GM21576 (cell line): ENCODE measurements around the gene MRPL43.
A peak's percentile ranks its signal among the peaks of the same experiment; 100 is the strongest.
"Not testable (repeated sequence)": the region's sequence is repeated elsewhere in the genome, so short reads cannot be mapped to it uniquely, and the experiment has no call there.

ENCODE experiments used
- ATAC-seq: cut with Tn5 transposase; IDR thresholded peaks from one replicate; pipeline ENCODE4 v1.9.1; 2021; ENCODE audit warnings: mild to moderate bottlenecking, moderate library complexity; ENCODE audit not compliant: unreplicated experiment

Gene MRPL43

DNA sequence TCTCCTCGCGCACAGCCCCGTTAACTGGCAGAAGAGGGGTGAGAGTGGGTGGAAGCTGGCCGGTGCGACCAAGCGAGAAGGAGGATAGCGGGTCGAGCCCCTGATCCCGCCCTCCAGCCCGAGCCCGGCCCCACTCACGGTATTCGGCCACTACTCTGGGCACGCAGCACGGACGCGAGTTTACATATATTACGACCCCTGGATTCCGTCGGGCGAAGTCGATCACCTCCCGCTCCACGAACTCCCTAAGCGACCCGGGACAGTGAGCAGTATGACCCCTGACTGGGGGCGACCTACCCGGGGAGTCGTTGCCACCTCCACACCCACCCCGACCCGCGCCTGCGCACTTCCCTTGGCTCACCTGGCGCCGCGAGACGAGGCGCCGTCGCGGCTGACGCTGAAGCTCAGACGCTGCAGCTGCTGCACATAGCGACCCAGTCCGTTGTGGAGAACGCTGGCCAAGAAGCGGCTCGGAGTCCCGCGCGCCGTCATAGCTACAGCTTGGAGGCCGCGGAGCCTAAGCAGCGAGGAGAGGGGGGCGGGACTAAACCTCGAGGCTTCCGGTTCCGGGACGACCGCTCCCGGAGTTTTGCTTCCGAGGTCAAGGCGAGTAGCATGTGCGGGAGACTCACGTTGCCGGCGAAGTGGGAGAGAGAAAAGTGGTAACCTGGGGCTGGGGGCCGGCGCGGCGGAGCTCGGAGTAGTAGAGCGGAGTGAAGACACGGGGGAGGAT lies at the start of gene MRPL43, which contains the start of gene TWNK:
Gene MRPL43, minus strand, starts transcription at position 546 of the 733 bp plus-strand sequence. Its CDS starts 54 bp downstream, at position 492.
Gene TWNK, plus strand, starts transcription at position 592 of the 733 bp plus-strand sequence. CDS start 668 bp downstream, outside the sequence.
- peak; percentile 80 for ATAC-seq

DNA sequence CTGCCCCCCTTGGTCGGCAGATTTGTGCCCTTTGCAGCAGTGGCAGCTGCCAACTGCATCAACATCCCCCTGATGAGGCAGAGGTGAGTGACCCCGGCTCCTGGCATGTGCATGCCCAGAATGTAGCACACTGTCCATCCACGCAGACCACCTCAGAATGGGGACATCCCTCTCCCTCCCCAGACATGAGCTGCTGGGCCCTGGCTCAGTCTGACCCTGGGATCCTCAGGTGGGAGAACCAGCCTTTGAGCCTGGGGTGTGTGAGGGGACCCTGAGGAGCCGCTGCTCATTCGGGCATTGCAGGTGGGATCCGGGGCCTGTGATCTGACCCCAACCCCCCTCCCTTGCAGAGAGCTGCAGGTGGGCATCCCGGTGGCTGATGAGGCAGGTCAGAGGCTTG lies 49.4 kb upstream of the MRPL43 start:
- no peak for ATAC-seq

DNA sequence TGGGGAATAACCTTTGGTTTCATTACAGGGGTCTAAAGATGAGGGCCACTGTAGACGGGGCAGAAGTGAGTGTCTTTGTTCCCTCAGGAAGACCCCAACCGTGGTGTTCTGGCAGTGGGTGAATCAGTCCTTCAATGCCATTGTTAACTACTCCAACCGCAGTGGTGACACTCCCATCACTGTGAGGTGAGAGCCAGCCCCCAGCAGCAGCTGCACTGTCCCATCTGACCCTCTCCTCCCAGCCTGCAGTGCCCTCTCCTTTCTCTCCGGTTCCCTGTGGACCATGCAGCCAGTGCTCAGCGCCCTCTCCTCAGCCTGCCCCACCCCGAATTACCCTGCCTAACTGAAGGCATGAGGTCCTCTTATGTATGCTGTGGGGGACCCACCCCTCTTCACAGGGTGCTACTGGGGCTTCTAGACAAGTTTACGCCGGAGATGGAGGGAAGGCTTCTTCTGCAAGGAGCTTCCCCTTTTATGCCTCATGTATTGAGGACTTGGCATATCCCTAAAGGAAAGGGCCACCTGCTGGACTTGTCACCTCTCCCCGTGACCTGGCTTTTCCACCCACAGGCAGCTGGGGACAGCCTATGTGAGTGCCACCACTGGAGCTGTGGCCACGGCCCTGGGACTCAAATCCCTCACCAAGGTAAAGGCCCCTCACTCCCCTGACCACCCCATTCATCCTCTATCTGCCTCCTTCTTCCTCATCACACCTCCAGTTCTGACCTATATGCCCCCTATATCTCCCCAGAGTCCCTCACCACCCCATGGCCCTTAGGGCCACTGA lies 48.8 kb upstream of the MRPL43 start:
- ATAC-seq: no peak

DNA sequence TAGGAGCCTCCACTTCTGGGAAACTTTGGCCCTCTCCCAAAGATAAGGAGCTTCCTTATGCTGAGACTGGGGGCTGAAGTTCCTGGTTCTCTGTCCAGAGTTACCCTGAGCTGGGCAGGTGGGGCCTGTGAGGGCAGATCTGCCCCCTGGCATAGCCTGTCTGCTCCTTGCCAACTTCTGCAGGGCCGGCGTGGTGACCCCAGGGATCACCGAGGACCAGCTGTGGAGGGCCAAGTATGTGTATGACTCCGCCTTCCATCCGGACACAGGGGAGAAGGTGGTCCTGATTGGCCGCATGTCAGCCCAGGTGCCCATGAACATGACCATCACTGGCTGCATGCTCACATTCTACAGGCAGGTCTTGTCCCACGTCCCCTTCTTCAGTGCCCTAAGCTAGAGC lies 48.0 kb upstream of the MRPL43 start:
- ATAC-seq: no peak

DNA sequence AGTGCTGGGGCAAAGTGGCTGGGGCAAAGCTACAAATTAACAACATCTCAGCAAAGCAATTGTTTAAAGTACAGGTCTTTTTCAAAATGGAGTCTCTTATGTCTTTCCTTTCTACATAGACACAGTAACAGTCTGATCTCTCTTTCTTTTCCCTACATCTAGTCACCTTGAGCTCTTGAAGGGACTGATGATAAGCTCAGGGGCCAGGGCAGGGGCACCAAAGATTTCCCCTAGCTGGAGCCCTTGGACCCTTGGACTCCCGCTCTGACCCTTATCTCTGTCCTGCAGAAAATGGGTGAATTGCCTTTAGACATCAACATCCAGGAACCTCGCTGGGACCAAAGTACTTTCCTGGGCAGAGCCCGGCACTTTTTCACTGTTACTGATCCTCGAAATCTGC lies 47.1 kb upstream of the MRPL43 start:
- not testable (repeated sequence) for ATAC-seq

DNA sequence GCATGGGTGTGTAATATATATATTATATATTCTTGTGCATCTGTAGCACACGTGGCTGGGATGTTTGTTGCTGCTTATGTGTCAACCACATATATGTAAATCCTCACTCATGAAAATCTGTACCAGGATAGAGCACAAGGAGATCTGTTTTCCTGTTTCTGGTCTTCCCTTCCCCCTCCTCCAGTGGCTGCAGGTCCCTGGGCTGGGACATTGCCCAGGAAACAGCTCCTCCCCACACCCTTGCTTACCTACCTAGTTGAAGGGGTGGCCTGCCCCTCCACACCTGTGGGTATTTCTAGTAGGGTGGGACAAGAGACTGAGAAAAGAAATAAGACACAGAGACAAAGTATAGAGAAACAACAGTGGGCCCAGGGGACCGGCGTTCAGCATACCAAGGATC lies 46.0 kb upstream of the MRPL43 start:
- no peak for ATAC-seq

DNA sequence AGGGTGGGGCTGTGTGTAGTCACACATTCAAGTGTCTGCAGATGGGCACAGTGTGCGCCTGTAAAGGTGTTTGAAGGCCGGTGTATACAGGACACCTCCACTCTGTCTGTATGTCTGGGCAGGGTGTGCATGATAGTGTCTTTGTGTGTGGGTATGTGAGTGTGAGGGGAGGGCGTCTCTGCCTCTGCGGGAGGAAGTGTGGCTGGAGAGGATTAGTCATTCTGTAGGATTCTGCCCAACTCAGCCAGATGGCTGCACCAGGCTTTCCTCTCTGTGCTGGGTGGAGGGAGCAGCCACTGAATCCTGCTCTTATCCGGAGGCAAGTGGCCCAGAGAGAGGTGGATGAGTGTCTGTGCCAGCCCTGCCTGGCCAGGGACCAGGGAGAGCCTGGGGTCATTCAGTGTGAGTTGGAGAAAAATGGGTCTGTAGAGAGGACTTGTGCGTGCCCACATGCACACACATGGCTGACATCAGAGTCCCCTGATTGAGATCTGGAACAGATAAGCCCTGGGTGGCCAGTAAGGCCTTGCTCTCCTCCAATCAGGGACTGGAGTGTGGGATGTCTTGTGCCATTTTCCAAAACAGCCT lies 45.4 kb upstream of the MRPL43 start:
- ATAC-seq: no peak

DNA sequence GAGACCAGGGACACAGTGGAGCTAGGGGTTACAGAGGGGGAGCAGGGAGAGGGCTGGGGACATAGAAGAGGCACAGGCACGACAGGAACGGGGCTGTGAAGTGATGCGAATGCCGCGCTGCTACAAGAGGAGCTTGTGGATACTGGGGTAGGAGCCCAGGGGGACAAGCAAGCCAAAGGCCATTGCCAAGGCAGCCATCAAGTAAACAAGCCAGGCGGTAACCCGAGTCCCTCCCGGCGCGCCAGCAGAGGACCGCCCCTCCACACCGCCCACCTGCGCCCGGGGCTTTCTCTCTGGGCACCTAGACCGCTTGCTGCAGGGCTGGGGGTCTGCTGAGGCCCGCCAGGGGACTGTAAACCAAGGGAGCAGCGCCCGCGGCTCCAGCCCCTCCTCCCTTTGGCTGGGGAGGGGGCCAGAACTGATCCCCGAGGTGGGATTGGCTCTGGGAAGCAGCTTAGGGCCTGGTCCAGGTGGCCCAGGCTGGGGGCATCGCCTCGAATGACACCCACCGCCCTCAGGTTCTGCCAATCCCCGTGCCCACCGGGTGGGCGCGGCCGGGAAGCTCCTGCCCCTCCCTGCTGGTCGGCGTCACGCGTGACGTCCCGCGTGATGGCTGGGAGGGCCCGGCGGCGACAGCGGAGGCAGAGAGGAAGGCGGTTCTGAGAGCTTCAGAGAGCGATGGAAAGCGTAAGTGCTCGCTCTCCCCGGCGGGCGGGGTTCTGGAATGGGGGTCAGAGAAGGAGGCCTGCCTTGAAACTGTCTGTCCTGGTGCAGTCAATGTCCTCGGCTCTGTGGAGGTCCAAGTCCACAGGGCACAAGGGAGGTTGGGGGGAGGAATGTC lies 44.7 kb upstream of the MRPL43 start:
- no peak for ATAC-seq

DNA sequence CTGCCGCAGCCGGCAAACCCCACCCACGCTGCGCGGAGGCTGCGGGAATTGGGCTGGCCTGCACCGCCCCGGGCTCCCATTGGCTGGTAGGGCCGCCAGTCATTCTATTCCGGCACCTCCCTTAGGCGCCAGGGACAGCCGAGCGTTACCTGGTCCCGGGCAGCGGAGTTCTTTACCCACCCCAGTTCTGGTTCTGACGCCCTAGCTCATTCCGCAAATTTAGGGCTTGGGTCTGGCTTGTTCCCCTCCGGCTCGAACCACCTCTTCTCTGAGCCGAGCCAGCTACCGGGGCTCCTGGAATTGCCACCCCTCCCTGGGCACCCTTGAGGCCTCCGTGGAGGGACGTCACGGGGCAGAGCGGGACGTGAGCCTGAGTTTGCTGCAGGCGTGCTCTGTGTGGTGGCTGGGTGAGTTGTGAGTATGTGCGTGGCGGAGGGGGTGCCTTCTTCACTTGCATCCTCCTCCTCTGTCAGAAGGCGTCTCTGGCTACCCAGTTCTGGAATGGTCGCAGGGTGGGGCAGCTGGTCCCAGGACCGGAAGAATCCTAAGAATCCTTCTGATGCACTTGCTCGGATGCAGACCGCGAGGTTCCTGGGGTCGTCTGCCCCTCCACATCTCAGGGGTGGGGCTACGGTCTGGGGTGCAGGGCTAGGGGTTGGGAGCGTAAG lies 44.0 kb upstream of the MRPL43 start, which contains the start of the genes PDZD7 and SFXN3:
Gene PDZD7, minus strand, starts transcription at position 2 of the 668 bp plus-strand sequence. CDS start 910 bp downstream, outside the sequence.
Gene SFXN3, plus strand, starts transcription at position 107 of the 668 bp plus-strand sequence. CDS start 3,461 bp downstream, outside the sequence.
- peak; percentile 89 for ATAC-seq

DNA sequence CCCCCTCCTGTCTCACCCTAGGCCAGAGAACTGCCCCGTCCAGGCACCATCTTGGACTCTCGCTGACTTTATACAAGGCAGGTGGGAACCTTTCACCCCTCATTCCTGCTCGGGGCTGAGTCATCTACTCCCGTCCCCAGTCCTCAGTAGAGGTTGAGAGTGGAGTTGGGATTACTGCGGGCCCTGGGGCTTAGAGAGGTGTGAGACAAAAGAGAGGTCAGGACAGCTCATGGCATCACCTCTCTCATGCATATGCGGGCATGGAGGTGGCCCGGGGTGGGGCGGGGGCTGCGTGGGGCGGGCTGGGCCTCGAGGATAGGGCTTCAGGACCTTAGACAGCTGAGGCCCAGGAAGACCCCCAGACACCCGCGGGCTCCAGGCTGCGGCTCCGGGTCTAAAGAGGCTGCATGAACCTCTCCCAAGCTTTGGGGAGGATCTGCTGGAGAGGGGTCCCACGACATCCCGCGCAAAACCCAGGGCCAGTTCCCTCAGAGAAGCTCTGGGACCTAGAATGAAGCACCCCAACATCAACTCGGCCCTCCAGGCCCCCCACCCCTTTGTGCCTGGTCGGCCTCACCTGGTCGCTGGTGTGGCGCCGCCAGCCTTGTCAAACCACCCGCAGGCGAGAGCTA lies 43.3 kb upstream of the MRPL43 start:
- ATAC-seq: no peak

DNA sequence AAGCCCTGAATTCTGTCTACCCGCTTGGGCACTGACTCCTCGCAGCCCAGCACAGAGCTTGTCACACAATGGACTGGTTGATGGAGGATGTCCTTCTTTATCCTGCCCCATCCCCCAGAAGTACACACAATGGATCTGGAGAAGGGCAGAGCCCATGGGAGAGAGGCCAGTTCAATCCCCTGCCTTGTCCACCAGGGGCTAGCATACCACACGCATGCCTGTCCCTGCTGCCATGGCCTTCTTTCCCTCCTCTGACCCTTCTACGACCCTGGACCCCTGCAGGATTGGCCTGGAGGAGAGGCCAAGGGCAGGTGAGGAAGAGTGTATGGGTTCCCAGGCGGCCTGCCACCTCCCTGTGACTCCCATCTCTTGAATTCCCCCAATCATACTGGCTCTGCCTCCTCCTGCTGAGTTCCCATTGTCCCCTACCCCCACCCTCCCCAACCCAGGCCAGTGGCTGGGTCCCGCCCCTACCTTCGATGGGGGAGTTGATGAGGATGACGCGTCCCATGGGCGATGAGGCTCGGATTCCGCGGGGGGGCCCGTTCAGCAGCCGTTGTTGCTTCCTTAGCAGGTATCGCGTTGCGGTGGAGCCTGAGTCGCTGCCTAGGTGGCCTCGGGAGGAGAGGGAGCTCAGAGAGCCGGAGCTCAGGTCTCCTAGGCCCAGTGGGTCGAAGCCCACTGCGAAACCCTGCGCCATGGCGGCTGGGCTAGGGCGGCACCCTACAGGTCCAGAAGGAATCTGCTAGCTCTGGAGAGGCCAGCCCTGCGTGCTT lies 42.4 kb upstream of the MRPL43 start:
- ATAC-seq: no peak

DNA sequence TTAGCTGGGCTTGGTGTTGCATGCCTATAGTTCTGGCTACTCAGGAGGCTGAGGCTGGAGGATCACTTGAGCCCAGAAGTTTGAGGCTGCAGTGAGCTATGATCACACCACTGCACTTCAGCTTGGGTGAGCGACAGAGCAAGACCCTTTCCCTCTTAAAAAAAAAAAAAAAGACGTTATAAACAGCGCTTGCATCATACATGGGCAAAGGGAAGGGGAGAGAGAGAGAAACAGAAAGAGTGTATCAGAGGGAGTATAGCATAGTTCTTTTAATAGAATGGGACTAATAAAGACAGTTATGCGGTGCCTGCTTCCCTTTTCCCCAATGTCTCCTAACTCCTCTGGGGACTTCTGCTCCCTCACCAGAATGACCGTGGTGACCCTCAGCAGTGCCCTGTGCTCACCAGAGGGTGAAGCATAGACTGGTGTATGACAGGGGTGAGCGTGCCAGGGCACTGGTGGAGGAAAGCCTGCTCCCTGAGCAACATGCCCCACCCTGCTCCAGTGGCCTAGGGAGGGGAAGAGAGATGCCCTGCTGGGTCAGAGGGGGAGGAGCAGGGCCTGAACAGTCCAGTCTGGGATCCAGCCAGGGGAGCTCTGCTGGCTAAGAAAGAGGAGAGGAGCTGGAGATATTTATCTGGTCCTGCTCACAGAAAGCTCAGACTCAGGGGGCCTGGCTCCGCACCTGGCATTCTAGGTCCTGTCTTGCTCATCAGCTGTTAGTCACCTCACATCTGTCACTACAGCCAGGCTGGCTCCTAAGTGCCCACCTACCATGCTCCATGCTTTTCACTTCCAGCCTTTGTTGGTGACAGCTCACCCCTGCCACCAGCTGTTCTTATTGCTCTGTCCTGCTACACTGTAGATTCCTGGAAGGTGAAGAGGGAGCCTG lies 41.4 kb upstream of the MRPL43 start:
- no peak for ATAC-seq

DNA sequence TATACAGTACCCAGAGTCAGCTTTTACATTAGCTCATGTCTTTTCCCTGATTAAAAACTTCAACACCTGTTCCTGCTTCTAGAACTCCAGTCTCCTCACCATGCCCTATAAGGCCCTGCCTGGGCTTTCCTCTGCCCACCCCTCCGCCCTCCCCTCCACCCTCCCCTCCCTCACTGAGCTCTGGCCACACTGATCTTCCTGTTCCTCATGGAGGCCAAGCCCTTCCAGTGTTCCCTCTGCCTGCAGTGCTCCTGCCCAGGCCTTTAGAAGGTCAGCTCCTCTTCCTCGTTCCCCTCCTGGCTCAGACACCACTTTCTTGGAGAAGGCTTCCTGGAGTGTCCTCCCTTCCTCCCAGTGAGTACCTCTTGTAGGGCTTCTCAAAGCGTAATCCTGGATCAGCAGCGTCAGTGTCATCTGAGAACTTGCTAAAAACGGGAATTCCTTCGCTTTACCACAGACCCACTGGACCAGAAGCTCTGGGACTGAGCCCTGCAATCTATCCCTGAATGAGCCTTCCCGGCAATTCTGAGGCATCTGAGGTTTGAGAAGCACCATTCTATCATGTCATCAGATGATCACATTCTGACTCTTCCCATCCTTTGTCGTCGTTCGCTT lies 39.9 kb upstream of the MRPL43 start:
- no peak for ATAC-seq

DNA sequence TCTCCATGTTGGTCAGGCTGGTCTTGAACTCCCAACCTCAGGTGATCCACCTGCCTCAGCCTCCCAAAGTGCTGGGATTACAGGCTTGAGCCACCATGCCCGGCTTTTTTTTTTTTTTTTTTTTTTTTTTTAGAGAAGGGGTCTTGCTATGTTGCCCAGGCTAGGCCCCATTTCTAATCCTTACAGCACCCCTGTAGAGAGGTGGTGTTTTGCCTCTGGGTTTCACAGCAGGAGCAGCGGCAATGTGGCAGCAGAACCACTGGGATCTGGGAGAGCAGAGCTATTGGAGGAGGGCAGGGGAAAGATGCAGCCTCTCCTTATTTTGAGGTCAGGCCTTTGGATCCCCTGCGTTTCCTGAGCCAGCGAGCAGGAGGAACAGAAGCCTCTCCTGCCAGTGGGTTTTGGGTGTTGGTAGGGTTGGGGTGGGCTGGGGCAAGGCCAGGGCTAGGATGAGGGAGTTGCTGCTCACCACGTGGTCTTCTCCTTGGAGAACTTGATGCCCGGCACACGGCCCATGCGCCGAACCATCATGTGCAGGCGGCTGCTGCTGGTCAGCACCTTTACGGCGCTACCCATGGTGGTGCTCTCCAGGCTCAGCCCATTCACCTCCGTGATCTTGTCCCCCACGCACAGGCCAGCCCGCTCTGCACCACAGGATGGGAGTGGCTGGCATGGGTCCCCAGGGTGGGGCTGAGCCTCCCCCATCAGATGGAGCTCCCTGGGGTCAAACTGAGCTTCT lies 35.8 kb upstream of the MRPL43 start:
- ATAC-seq: no peak

DNA sequence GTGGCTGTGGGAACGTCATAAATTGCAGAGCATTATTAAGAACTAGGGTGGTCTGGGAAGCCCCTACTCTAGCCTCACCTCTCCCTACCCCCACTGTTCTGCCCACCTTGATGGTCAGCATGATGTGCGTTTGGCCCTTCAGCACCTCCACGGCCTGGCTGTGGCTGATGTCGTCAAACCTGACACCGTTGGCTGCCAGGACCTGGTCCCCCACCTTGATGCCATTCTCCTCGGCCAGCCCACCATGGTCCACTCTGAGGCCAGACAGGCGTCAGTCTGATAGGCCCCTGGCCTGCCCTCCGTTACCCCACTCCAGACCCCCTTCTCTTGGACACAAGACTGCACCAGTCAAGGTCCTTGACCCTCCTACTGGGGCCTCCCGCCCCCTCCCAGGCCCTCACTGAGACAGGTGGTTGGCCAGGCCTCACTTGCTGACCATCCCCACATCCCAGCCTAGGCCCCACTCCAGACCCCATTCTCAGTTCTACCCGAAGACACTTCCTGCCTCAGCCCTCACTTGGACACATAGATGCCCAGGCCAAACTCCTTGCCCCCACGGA lies 34.5 kb upstream of the MRPL43 start:
- no peak for ATAC-seq

DNA sequence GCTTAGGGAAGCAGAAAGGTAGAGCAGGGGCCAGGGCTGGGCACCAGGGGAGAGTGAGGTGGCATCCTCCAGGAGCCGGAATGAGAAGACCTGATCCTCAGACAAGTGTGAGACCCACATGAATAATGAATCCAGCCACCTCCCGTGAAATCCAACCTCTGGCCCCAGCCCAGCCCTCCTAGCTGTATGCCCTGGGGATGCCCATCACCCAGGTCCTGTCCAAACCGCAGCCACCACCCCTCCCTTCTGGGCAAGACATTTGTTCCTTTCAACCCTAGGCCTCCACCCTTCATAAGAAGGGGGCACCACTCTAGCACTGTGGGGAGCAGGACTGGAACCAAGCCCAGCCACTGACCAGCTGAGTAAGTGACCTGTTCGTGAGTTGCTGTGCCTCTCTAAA lies 33.9 kb upstream of the MRPL43 start:
- ATAC-seq: no peak
